ENCODE measurements around the gene MCAM. TPM values are rescaled to one million over a fixed set of nuclear protein-coding genes. Genes with fewer than 3 reads are reported as not detected.

The MCAM gene
- total RNA-seq, 2 experiments from 2014 or later = 0.69 to 1.3 TPM

- H3K4me2 ChIP-seq (ENCODE audit: low read length) = no peak overlapping the region
- no peak for TF ChIP-seq CTCF (conservative IDR thresholded peaks at IDR 0.05; ENCODE audit: low read length)
- TF ChIP-seq EZH2phosphoT487 (IDR thresholded peaks at IDR 0.05; ENCODE audit: borderline replicate concordance, low read depth, low read length) = no peak
- no peak for DNase-seq (ENCODE audit: low spot score)
- no TSS peak for BruUV-seq (replicated peaks)
- peaks cover 75% of the 10 kb centered on the region for H3K36me3 ChIP-seq (ENCODE audit: insufficient read depth, low read length)
- no peaks in the 10 kb centered on the region for H3K4me1 ChIP-seq (ENCODE audit: insufficient read depth, low read length, poor library complexity, severe bottlenecking)
- no peak overlapping the region for H3K27ac ChIP-seq (ENCODE audit: low read depth, low read length, poor library complexity, severe bottlenecking)
- H2AFZ ChIP-seq (ENCODE audit: low read length) = no peak overlapping the region
- ChIA-PET CTCF (ENCODE audit: unreplicated experiment) (no interaction called here), POLR2A (interaction anchor here (0.5 to 1.6 kb wide), 8 partner anchors 11 to 63 kb away, joined by 3 to 4 read pairs (median 4); partner anchors contain the start of gene C1QTNF5)
- H4K20me1 ChIP-seq (ENCODE audit: insufficient read depth, low read length) = no peaks in the 10 kb centered on the region
- H3K9me3 ChIP-seq (ENCODE audit: low read length) = no peaks in the 10 kb centered on the region
- intact Hi-C loops (cut with micrococcal nuclease; ENCODE audit: unreplicated experiment) = no loop called here
- no peaks in the 10 kb centered on the region for H3K79me2 ChIP-seq (ENCODE audit: insufficient read depth, low read depth, low read length)
- no peaks in the 10 kb centered on the region for H3K9me2 ChIP-seq (ENCODE audit: insufficient read depth, low read length)
- no peak overlapping the region for H3K4me3 ChIP-seq (ENCODE audit: low read depth, low read length, poor library complexity, severe bottlenecking)
Observed at GRCh38 chr11:119277660-119278059, 39.3 kb downstream of the MCAM start.

GRCh38 chr11:119273721-119274120 lies 43.2 kb downstream of the MCAM start:
- no peaks in the 10 kb centered on the region for H4K20me1 ChIP-seq (ENCODE audit: insufficient read depth, low read length)
- H3K4me1 ChIP-seq (ENCODE audit: insufficient read depth, low read length, poor library complexity, severe bottlenecking) = no peaks in the 10 kb centered on the region
- BruUV-seq (replicated peaks) = no TSS peak
- peaks cover 4% of the 10 kb centered on the region; the same call in 1 of the 2 replicates for H3K79me2 ChIP-seq (ENCODE audit: insufficient read depth, low read depth, low read length)
- POLR2A ChIA-PET = interaction anchor here (0.6 to 1.3 kb wide), 11 partner anchors 9 to 1013 kb away, joined by 3 to 4 read pairs (median 3); partner anchors contain the start of gene CBL
- TF ChIP-seq CTCF (conservative IDR thresholded peaks at IDR 0.05; ENCODE audit: low read length) = no peak
- TF ChIP-seq EZH2phosphoT487 (IDR thresholded peaks at IDR 0.05; ENCODE audit: borderline replicate concordance, low read depth, low read length) = no peak
- H3K4me3 ChIP-seq (ENCODE audit: low read depth, low read length, poor library complexity, severe bottlenecking) = no peak overlapping the region
- no peaks in the 10 kb centered on the region for H3K9me2 ChIP-seq (ENCODE audit: insufficient read depth, low read length)
- intact Hi-C loops (cut with micrococcal nuclease; ENCODE audit: unreplicated experiment) = no loop called here
- H3K27ac ChIP-seq (ENCODE audit: low read depth, low read length, poor library complexity, severe bottlenecking) = no peak overlapping the region
- DNase-seq (ENCODE audit: low spot score) = no peak
- H3K36me3 ChIP-seq (ENCODE audit: insufficient read depth, low read length) = peaks cover 63% of the 10 kb centered on the region
- H2AFZ ChIP-seq (ENCODE audit: low read length) = no peak overlapping the region
- no peak overlapping the region for H3K4me2 ChIP-seq (ENCODE audit: low read length)
- no peaks in the 10 kb centered on the region for H3K9me3 ChIP-seq (ENCODE audit: low read length)
- CTCF ChIA-PET (ENCODE audit: unreplicated experiment) = no interaction called here

GRCh38 chr11:119267645-119268044 lies 49.3 kb downstream of the MCAM start:
- no peak for DNase-seq (ENCODE audit: low spot score)
- CTCF ChIA-PET (ENCODE audit: unreplicated experiment) = no interaction called here
- Histone ChIP-seq H3K36me3 (ENCODE audit: insufficient read depth, low read length) (peaks cover 4% of the 10 kb centered on the region; the same call in 1 of the 2 replicates), H3K4me3 (ENCODE audit: low read depth, low read length, poor library complexity, severe bottlenecking) (no peak overlapping the region), H2AFZ (ENCODE audit: low read length) (no peak overlapping the region), H3K27ac (ENCODE audit: low read depth, low read length, poor library complexity, severe bottlenecking) (no peak overlapping the region), H3K9me2 (ENCODE audit: insufficient read depth, low read length) (no peaks in the 10 kb centered on the region), H3K4me1 (ENCODE audit: insufficient read depth, low read length, poor library complexity, severe bottlenecking) (peaks cover 22% of the 10 kb centered on the region), H3K4me2 (ENCODE audit: low read length) (no peak overlapping the region), H3K79me2 (ENCODE audit: insufficient read depth, low read depth, low read length) (peaks cover 41% of the 10 kb centered on the region; the same call in 1 of the 2 replicates), H4K20me1 (ENCODE audit: insufficient read depth, low read length) (no peaks in the 10 kb centered on the region; the same call in 1 of the 2 replicates), H3K9me3 (ENCODE audit: low read length) (no peaks in the 10 kb centered on the region)
- POLR2A ChIA-PET = interaction anchor here (1.1 to 2.1 kb wide), 2 partner anchors 14 to 19 kb away, joined by 3 to 6 read pairs; no protein-coding TSS in a partner anchor
- intact Hi-C loops (cut with micrococcal nuclease; ENCODE audit: unreplicated experiment) = no loop called here
- no TSS peak for BruUV-seq (replicated peaks)
- TF ChIP-seq EZH2phosphoT487 (IDR thresholded peaks at IDR 0.05; ENCODE audit: borderline replicate concordance, low read depth, low read length) = no peak
- no peak for TF ChIP-seq CTCF (conservative IDR thresholded peaks at IDR 0.05; ENCODE audit: low read length)

All from OCI-LY7 (cell line).